ENCODE results near the gene OR2W3. TPM values are rescaled to one million over a fixed set of nuclear protein-coding genes. Genes with fewer than 3 reads are reported as not detected.
A peak's percentile ranks its signal among the peaks of the same experiment; 100 is the strongest.

Gene OR2W3
- total RNA-seq, 2 experiments from 2014 or later: not detected

DNA sequence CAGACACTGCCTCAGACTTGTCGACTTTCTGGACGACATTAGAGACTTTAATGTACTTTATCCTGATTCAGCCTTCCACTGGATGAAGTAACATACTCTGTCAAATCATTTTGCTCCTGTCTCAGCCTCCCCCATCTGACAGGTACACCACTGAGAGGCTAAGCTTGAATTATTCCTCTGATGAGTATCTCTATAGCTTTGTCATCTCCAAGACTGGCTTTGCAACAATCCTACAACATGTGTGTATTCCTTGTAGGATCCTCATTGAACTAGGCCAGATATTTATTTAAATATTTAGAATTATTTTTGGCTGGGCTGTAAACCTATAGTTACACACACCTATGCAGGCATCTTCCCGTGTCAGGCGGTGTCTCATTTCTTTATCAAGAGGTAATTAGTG is 39.5 kb upstream of the OR2W3 start:
- Mint-ChIP-seq H3K9me3 (no peaks in the 10 kb centered on the region), H3K4me3 (peak overlapping the region; percentile 34), H3K36me3 (ENCODE audit: low read depth) (no peaks in the 10 kb centered on the region), H3K27me3 (peaks cover 39% of the 10 kb centered on the region), H3K4me1 (ENCODE audit: low read depth) (peaks cover 6% of the 10 kb centered on the region), H3K27ac (no peak overlapping the region)
- intact Hi-C loops (cut with micrococcal nuclease): no loop called here
- ChIA-PET CTCF (no interaction called here), POLR2A (no interaction called here)
- no peak for ATAC-seq
- TF ChIP-seq, protein P1, sequence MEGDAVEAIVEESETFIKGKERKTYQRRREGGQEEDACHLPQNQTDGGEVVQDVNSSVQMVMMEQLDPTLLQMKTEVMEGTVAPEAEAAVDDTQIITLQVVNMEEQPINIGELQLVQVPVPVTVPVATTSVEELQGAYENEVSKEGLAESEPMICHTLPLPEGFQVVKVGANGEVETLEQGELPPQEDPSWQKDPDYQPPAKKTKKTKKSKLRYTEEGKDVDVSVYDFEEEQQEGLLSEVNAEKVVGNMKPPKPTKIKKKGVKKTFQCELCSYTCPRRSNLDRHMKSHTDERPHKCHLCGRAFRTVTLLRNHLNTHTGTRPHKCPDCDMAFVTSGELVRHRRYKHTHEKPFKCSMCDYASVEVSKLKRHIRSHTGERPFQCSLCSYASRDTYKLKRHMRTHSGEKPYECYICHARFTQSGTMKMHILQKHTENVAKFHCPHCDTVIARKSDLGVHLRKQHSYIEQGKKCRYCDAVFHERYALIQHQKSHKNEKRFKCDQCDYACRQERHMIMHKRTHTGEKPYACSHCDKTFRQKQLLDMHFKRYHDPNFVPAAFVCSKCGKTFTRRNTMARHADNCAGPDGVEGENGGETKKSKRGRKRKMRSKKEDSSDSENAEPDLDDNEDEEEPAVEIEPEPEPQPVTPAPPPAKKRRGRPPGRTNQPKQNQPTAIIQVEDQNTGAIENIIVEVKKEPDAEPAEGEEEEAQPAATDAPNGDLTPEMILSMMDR (IDR thresholded peaks at IDR 0.05): no peak
- no peak for DNase-seq

DNA sequence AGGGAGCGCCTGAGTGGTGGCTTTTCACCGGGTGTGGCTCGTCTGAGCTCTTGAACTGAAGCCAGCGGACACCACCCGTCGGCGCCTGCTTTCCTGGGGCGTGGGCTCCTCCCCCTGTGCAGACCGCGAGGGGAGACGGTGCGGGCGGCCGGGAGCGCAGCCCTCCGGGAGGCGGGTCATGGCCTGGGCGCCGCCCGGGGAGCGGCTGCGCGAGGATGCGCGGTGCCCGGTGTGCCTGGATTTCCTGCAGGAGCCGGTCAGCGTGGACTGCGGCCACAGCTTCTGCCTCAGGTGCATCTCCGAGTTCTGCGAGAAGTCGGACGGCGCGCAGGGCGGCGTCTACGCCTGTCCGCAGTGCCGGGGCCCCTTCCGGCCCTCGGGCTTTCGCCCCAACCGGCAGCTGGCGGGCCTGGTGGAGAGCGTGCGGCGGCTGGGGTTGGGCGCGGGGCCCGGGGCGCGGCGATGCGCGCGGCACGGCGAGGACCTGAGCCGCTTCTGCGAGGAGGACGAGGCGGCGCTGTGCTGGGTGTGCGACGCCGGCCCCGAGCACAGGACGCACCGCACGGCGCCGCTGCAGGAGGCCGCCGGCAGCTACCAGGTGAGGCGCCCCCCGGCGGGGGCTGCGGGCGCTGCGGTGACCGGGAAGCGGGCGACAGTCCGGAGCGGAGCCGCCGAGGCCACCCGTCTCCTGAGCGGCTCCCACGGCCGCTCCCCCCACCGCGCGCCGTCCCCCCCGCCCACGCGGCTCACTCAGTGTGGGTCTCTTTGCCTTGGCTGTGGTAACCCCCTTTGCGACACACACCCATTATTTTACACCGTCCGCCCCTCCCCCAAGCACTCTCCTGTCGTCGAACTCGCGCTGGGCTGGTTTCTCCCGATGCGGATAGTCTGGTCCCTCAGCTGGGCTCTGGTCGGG is 38.1 kb upstream of the OR2W3 start, which contains the start of gene TRIM58:
Gene TRIM58 (plus strand): TSS at position 119 of the 916 bp plus-strand sequence. CDS start 60 bp downstream, at position 179.
- TF ChIP-seq, protein P1 (IDR thresholded peaks at IDR 0.05): peak; percentile 47
- Mint-ChIP-seq H3K36me3 (ENCODE audit: low read depth) (no peaks in the 10 kb centered on the region), H3K4me1 (ENCODE audit: low read depth) (peaks cover 6% of the 10 kb centered on the region), H3K27ac (no peak within 1 kb of the TSS), H3K9me3 (no peaks in the 10 kb centered on the region), H3K4me3 (peak within 1 kb of the TSS; percentile 68), H3K27me3 (peaks cover 33% of the 10 kb centered on the region)
- ChIA-PET POLR2A (interaction anchor here (0.9 kb wide), 1 partner anchor 96 kb away, joined by 3 read pairs; no protein-coding TSS in a partner anchor), CTCF (interaction anchor here (0.6 kb wide), 1 partner anchor 51 kb away, joined by 3 read pairs; no protein-coding TSS in a partner anchor)
- ATAC-seq (peak; percentile 90), DNase-seq (peak; percentile 48)
- intact Hi-C loops (cut with micrococcal nuclease): no loop called here

DNA sequence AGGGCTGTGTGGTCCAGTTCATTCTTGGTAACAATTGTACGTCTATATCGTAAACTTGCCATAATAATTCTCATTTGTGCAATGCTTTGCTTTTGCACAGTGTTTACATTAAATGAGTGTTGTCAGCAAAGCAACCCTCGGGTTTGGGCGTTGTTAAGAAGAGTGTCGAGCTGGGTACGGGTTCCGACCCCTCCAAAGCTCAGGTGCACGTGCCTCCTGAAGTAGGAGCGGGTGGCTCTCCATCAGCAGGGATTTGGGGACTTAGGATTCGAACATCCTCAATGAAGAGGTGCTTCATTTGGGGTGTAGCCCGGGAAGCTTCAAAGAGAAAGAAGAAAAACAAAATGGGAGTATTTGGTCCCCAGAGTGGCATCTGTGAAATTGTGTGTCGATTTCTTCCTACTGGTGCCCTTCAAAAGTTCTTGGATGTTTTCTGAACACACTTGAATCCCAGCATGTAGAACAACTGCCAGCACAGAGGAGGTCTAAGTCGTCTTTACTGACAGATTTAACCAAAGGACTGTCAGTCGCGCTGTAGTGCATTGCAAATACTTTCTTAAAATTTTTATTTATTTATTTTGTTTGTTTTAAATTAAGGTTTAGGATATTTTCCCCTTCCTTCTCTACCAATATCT is 37.3 kb upstream of the OR2W3 start:
- ATAC-seq: peak; percentile 9
- POLR2A ChIA-PET: no interaction called here
- no peak overlapping the region for H3K27ac Mint-ChIP-seq
- peaks cover 6% of the 10 kb centered on the region for H3K4me1 Mint-ChIP-seq (ENCODE audit: low read depth)
- intact Hi-C loops (cut with micrococcal nuclease): no loop called here
- TF ChIP-seq, protein P1 (IDR thresholded peaks at IDR 0.05): no peak
- no peak for DNase-seq
- peak overlapping the region; percentile 68 for H3K4me3 Mint-ChIP-seq
- H3K9me3 Mint-ChIP-seq: no peaks in the 10 kb centered on the region
- H3K36me3 Mint-ChIP-seq (ENCODE audit: low read depth): no peaks in the 10 kb centered on the region
- H3K27me3 Mint-ChIP-seq: peaks cover 31% of the 10 kb centered on the region
- CTCF ChIA-PET: interaction anchor here (0.6 kb wide), 1 partner anchor 50 kb away, joined by 3 read pairs; no protein-coding TSS in a partner anchor

DNA sequence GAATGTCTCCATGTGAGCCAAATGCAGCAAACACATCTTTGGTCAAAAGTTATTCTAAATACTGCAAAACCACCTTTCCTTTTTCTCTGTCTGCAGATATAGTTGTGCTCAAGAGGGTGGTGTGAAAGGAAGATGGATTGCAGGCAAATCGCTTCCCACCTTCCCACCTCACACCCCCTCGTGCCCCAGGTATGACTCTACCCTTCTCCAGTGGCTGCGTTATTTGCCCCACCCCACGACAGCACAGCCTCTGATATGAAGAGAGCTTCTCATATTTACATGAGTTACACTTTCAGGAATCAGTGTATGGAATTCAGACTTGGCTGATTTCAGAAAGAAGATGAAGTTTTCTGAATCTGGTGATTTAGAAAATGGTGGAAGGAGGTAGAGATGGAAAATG is 32.6 kb upstream of the OR2W3 start:
- CTCF ChIA-PET: no interaction called here
- Mint-ChIP-seq H3K4me1 (ENCODE audit: low read depth) (peaks cover 5% of the 10 kb centered on the region), H3K27ac (no peak overlapping the region), H3K4me3 (no peak overlapping the region), H3K9me3 (no peaks in the 10 kb centered on the region), H3K36me3 (ENCODE audit: low read depth) (no peaks in the 10 kb centered on the region), H3K27me3 (peaks cover 19% of the 10 kb centered on the region)
- intact Hi-C loops (cut with micrococcal nuclease): no loop called here
- ATAC-seq (no peak), DNase-seq (no peak)
- TF ChIP-seq, protein P1 (IDR thresholded peaks at IDR 0.05): no peak
- POLR2A ChIA-PET: no interaction called here

DNA sequence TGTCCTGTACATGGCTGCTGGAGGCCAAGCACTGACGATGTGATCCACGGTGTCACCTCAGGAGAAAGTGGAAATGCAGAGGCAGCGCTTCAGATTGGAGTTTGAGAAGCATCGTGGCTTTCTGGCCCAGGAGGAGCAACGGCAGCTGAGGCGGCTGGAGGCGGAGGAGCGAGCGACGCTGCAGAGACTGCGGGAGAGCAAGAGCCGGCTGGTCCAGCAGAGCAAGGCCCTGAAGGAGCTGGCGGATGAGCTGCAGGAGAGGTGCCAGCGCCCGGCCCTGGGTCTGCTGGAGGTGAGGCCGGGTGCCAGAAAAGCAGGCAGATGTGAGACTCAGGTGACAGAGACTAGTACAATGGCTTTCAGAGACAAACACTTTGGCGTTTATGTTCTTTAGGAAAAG is 30.7 kb upstream of the OR2W3 start:
- peaks cover 9% of the 10 kb centered on the region for H3K27me3 Mint-ChIP-seq
- no peaks in the 10 kb centered on the region for H3K9me3 Mint-ChIP-seq
- TF ChIP-seq, protein P1 (IDR thresholded peaks at IDR 0.05): no peak
- no peaks in the 10 kb centered on the region for H3K36me3 Mint-ChIP-seq (ENCODE audit: low read depth)
- no peaks in the 10 kb centered on the region for H3K4me1 Mint-ChIP-seq (ENCODE audit: low read depth)
- no peak overlapping the region for H3K27ac Mint-ChIP-seq
- ChIA-PET CTCF (no interaction called here), POLR2A (no interaction called here)
- DNase-seq (no peak), ATAC-seq (no peak)
- intact Hi-C loops (cut with micrococcal nuclease): no loop called here
- no peak overlapping the region for H3K4me3 Mint-ChIP-seq

Data from activated CD8-positive, alpha-beta T cell treated with anti-CD3 and anti-CD28 coated beads for 36 hours (primary cell).